Right lobe of liver (tissue), 6 donors: ENCODE results near the gene MTAP. TPM values are rescaled to one million over a fixed set of nuclear protein-coding genes. Genes with fewer than 3 reads are reported as not detected.

Experiments
- ATAC-seq, 4 donors: fragments of 200-7000 bp; cut with Tn5 transposase; one replicate each; pipeline ENCODE4 v1.9.1; 2020; ENCODE audit warnings: mild to moderate bottlenecking in 4 of 4, moderate library complexity in 4 of 4
- DNase-seq, 3 donors: peaks; one replicate each; pipeline ENCODE4 v3.0.0-alpha.2; 2020
- H3K27ac ChIP-seq, 3 donors: fragments of 200-600 bp; one replicate each; pipeline ENCODE4 v1.8.0; 2022
- H3K27me3 ChIP-seq, 2 donors: fragments of 200-600 bp; one replicate each; pipeline ENCODE4 v1.8.0; 2022
- H3K36me3 ChIP-seq, 4 donors: fragments of 200-600 bp; sonication (generic) in 1 of 4; one replicate each; pipeline versions ENCODE4 v1.5.1 to v1.8.0; 2017 to 2022; ENCODE audit warnings: control low read depth in 1 of 4
- H3K4me1 ChIP-seq, 4 donors: fragments of 200-600 bp; sonication (generic) in 1 of 4; one replicate each; pipeline versions ENCODE4 v1.5.1 to v1.8.0; 2017 to 2022; ENCODE audit warnings: control low read depth in 1 of 4
- H3K4me3 ChIP-seq, 3 donors: fragments of 200-600 bp; one replicate each; pipeline ENCODE4 v1.8.0; 2022
- H3K9me3 ChIP-seq, 4 donors: fragments of 200-600 bp; sonication (generic) in 1 of 4; one replicate each; pipeline versions ENCODE4 v1.5.1 to v1.8.0; 2017 to 2022; ENCODE audit warnings: control low read depth in 1 of 4
- POLR2A ChIP-seq: fragments of 450-650 bp; IDR thresholded peaks from one replicate; pipeline ENCODE4 v1.6.1; 2017; ENCODE audit warnings: antibody characterized with exemption, mild to moderate bottlenecking
- WGBS: methylation state at CpG from one replicate; pipeline ENCODE4 v1.1.6; 2018; ENCODE audit warnings: low coverage, low lambda C conversion rate; ENCODE audit not compliant: insufficient coverage; ENCODE audit errors: missing lambda C conversion rate; 5-methylcytosine and 5-hydroxymethylcytosine counted together
- intact Hi-C, 2 donors: fragments of 100-400 bp; cut with DNase I; formaldehyde crosslinking; loops; one replicate each; pipeline versions ENCODE4 v1.11.2 to v1.14.1; 2022
- total RNA-seq, 6 experiments: library from RNA; depleted of rRNA in 2 of 6; stranded (reverse); fragments of >200 nt in 2 of 6; fragmentation: NEBNext Ultra II Directional in 3 of 6; extraction: Animal tissue kit (Norgen Biotek cat#: 25700) in 3 of 6; gene quantifications; one replicate each; pipeline versions ENCODE4 v1.1.0 to v1.2.4, GENCODE V29; 2016 to 2023
- TF ChIP-seq, protein P1 (sequence below), 4 donors: fragments of 200-600 bp in 3 of 4; fragments of 450-650 bp in 1 of 4; IDR thresholded peaks; one replicate each; pipeline versions ENCODE4 v1.5.1 to v1.8.0; 2016 to 2022; ENCODE audit warnings: antibody characterized with exemption in 4 of 4, mild to moderate bottlenecking in 2 of 4
- donor health status: DM: no; HTN: yes; CAD: no.
- donor health status: DM: no; HTN: no; CAD: no.
- donor health status: DM: no; HTN: no; CAD: no.
- donor health status: DM: no; HTN: yes; CAD: no.
- donor health status: DM: no; HTN: yes; CAD: no.

MTAP gene
- total RNA-seq, 6 experiments from 2014 or later: 18.1 to 23.7 (median 20.5) TPM

DNA sequence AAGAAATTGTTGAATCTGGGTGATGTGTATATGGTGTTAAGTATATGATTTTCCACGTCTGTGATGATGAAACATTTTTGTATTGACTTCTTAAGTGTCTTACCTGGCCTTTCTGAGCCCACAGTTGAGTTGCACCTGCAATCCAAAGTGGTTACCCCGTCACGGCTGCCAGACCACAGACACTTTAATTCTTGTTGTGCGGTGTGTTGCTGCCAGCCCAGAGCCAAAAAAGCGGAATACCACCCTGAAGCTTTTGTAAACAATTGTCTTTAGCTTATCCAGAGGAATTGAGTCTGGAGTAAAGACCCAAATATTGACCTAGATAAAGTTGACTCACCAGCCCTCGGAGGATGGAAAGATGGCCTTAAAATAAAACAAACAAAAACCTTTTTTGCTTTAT, 35.1 kb downstream of the MTAP start:
- no peak overlapping the region for H3K4me3 ChIP-seq
- H3K9me3 ChIP-seq: no peaks in the 10 kb centered on the region
- no peaks in the 10 kb centered on the region for H3K27me3 ChIP-seq
- intact Hi-C loops: no loop called here
- ATAC-seq: no peak
- H3K4me1 ChIP-seq: peaks cover 0 to 11% (median 0%) of the 10 kb centered on the region in 4 donors
- DNase-seq: no peak
- no peak for TF ChIP-seq POLR2A
- TF ChIP-seq, protein P1, sequence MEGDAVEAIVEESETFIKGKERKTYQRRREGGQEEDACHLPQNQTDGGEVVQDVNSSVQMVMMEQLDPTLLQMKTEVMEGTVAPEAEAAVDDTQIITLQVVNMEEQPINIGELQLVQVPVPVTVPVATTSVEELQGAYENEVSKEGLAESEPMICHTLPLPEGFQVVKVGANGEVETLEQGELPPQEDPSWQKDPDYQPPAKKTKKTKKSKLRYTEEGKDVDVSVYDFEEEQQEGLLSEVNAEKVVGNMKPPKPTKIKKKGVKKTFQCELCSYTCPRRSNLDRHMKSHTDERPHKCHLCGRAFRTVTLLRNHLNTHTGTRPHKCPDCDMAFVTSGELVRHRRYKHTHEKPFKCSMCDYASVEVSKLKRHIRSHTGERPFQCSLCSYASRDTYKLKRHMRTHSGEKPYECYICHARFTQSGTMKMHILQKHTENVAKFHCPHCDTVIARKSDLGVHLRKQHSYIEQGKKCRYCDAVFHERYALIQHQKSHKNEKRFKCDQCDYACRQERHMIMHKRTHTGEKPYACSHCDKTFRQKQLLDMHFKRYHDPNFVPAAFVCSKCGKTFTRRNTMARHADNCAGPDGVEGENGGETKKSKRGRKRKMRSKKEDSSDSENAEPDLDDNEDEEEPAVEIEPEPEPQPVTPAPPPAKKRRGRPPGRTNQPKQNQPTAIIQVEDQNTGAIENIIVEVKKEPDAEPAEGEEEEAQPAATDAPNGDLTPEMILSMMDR (IDR thresholded peaks at IDR 0.05): no peak
- peaks cover 0 to 14% (median 11%) of the 10 kb centered on the region in 4 donors for H3K36me3 ChIP-seq
- no peak overlapping the region for H3K27ac ChIP-seq
- WGBS: 93% methylated on average over 6 of the region's 6 CpGs

DNA sequence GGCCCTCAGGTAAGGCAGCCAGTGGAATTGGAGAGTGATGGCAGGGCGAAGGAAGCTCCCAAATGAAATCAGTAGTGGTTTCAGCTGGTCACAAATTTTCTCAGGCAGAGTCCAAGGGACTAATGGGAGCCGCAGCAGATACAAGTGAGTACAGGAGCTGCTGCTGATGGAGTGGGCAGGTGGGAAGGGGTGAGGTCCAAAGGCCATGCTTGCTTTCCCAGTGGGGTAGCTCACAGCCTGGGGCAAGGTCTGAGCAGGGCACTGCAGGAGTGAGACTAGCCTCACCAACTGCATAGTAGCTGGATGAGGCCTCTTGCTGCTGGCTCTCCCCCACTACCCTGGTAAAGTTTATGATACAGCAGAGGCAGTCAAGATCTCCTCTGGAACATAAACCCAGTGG, 38.2 kb downstream of the MTAP start:
- no peak for DNase-seq
- no peaks in the 10 kb centered on the region for H3K27me3 ChIP-seq
- no peaks in the 10 kb centered on the region for H3K9me3 ChIP-seq
- no peak overlapping the region for H3K4me3 ChIP-seq
- WGBS: 20% methylated on average over 1 of the region's 2 CpGs
- no peak for TF ChIP-seq POLR2A
- TF ChIP-seq, protein P1 (IDR thresholded peaks at IDR 0.05): no peak
- intact Hi-C loops: no loop called here
- H3K27ac ChIP-seq: no peak overlapping the region
- peaks cover 0 to 14% (median 11%) of the 10 kb centered on the region in 4 donors for H3K36me3 ChIP-seq
- H3K4me1 ChIP-seq: no peaks in the 10 kb centered on the region
- ATAC-seq: peak in 1 of 4 donors; percentile 27

DNA sequence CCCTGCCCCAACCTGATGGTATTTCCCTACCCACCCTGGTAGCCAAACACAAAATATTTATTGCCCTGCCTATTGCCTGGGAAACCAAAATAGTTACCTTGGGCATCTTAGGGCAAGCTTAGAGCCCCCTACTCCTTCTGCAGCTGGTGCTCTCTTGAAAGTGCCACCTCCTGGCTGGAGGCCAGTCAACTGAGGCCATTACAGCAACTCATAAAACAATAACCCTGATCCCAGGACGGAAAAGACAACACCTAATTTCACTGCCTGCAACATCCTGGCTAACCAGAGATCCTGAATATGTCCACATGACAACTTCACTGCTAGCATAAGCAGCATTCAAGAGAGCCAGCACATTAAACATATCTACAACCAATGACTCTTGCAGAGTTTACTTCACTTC, 38.7 kb downstream of the MTAP start:
- H3K9me3 ChIP-seq: no peaks in the 10 kb centered on the region
- intact Hi-C loops: no loop called here
- no peak for DNase-seq

DNA sequence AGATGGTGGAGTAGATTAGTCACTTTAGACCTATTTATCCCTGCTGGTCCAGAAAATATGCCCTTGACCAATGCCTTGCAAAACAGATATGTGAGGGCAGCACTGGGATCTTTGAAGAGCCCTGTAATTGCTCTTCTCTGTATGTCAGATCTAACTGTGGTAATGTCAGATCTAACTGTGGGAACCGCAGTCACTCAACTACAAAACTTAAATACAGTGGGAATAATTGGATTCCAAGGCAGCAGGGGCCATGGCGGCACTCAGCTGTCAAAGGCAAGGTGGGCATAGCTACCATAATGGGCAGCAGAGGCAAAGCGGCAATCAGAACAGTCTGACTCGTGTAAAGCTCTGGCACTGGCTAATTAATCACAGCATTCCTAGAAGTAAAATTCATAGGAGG, 46.2 kb downstream of the MTAP start:
- Histone ChIP-seq H3K4me1 (peaks cover 0 to 6% (median 4%) of the 10 kb centered on the region in 4 donors), H3K27me3 (no peaks in the 10 kb centered on the region), H3K9me3 (no peaks in the 10 kb centered on the region), H3K36me3 (no peaks in the 10 kb centered on the region), H3K4me3 (no peak overlapping the region), H3K27ac (no peak overlapping the region)
- TF ChIP-seq POLR2A: no peak
- TF ChIP-seq, protein P1 (IDR thresholded peaks at IDR 0.05): no peak
- 88% methylated on average over 3 of the region's 4 CpGs for WGBS
- DNase-seq (no peak), ATAC-seq (no peak)
- intact Hi-C loops: no loop called here

More for the DNA sequence above, 38.7 kb downstream of the MTAP start:
- Histone ChIP-seq H3K4me3 (no peak overlapping the region), H3K4me1 (no peaks in the 10 kb centered on the region), H3K27me3 (no peaks in the 10 kb centered on the region), H3K36me3 (peaks cover 0 to 14% (median 11%) of the 10 kb centered on the region in 4 donors), H3K27ac (no peak overlapping the region)
- TF ChIP-seq POLR2A: no peak
- TF ChIP-seq, protein P1 (IDR thresholded peaks at IDR 0.05): no peak
- WGBS: no CpG with 5 or more reads among the region's 1 CpG
- ATAC-seq: no peak

DNA sequence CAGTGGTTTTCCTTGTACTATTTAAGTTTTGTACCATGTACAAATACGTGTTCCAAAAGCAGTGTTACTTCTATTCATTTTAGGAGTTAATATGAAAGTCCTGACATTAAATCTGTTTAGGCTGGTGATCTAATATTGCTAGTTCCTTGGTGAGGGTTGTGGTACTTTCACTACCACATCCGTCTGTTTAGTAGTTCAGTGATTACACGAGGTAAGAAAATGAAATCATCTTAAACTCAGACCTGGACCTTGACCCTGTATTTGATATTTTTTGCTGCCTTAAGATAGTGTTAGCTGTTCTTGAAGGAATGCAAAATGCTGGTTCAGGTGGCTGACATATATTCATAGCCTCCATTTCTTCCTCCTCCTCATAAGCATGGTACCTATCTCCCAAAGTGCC, 50.3 kb downstream of the MTAP start:
- WGBS: 41% methylated on average over 3 of the region's 3 CpGs
- Histone ChIP-seq H3K27me3 (no peaks in the 10 kb centered on the region), H3K4me3 (no peak overlapping the region), H3K27ac (peak overlapping the region; percentile 56 to 62 (median 58)), H3K9me3 (no peaks in the 10 kb centered on the region), H3K36me3 (peaks cover 0 to 2% (median 0%) of the 10 kb centered on the region in 4 donors), H3K4me1 (peaks cover 0 to 39% (median 19%) of the 10 kb centered on the region in 4 donors)
- no peak for DNase-seq
- peak in 1 of 4 donors; percentile 2 for ATAC-seq
- TF ChIP-seq, protein P1 (IDR thresholded peaks at IDR 0.05): no peak
- TF ChIP-seq POLR2A: no peak
- intact Hi-C loops: no loop called here
